Measurements from ENCODE around the gene ITGB3BP.

- TF ChIP-seq CTCF (IDR thresholded peaks at IDR 0.05) (no peak), POLR2A (IDR thresholded peaks at IDR 0.05) (no peak)
Observed at GRCh38 chr1:63407002-63407401, 116.0 kb downstream of the ITGB3BP start.
